NCI-H146 (cell line): ENCODE results near the gene ARHGEF38.
"Not testable (repeated sequence)": the region's sequence is repeated elsewhere in the genome, so short reads cannot be mapped to it uniquely, and the experiment has no call there.

Experiments
- DNase-seq: peaks from one replicate; lab custom pipeline; 2025; lab: John Stamatoyannopoulos, UW

Gene ARHGEF38

GRCh38 chr4:105609819-105610218 lies 57.4 kb downstream of the ARHGEF38 start:
- DNase-seq, result not testable (repeated sequence)

DNA sequence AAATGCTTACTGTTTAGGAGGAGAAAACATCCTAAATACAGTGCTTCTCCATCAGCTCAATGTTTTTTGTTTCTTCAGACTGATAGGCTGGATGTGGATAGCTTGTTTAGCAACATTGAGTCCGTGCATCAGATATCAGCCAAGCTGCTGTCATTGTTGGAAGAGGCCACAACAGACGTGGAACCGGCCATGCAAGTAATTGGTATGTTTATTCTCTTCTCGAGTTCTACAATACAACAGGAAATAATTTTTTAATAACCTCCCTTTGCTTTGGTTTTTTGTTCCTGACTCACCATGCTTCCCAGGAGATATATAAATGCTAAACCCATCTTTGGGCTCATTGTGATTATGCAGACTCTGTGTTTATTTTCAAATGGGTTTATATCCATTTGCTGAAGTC lies 60.9 kb downstream of the ARHGEF38 start:
- DNase-seq, result peak; percentile 46

GRCh38 chr4:105619188-105619931 lies 66.9 kb downstream of the ARHGEF38 start:
- DNase-seq, result peak; percentile 32

- DNase-seq, result no peak
These were observed 68.4 kb downstream of the ARHGEF38 start for GRCh38 chr4:105620640-105621323.

DNA sequence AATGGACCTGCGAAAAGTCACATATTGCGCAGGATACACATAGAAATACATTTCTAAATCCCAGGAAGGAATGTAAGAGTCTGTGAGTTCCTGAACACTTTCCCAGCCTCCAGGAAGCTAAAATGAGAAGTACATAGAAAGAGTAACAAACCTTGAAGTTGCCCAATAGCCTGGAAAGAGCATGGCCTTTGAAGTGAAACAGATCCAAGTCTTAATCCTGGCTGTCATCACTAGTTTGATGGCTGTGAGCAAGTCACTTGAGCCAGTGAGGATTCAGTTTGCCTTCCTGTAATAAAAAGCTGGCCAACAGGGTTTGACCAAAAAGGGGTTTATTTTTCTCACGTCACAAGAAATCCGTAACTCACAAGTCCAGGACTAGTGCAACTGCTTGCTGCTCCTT lies 69.8 kb downstream of the ARHGEF38 start:
- DNase-seq, result no peak

DNA sequence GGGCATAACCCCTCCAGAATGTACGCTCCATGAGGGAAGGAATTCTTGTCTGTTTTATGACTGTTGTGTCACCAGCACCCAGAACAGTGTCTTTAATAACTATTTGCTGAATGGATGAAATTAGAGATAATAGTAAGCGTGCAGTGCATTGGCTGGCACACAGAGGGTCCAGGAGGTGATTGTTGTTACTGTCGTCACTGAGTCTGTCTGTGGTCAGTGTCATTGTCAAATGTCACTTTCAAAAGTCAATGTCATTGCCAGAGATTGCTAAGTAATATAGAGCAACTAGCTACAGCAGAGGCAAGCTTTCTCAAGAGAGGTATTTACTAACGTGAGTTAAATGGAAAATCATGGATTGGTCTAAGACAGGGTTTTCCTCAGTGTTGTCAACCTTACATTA lies 70.7 kb downstream of the ARHGEF38 start:
- no peak for DNase-seq

GRCh38 chr4:105624530-105624929 lies 72.1 kb downstream of the ARHGEF38 start:
- no peak for DNase-seq

GRCh38 chr4:105625214-105625613 lies 72.8 kb downstream of the ARHGEF38 start:
- no peak for DNase-seq

DNA sequence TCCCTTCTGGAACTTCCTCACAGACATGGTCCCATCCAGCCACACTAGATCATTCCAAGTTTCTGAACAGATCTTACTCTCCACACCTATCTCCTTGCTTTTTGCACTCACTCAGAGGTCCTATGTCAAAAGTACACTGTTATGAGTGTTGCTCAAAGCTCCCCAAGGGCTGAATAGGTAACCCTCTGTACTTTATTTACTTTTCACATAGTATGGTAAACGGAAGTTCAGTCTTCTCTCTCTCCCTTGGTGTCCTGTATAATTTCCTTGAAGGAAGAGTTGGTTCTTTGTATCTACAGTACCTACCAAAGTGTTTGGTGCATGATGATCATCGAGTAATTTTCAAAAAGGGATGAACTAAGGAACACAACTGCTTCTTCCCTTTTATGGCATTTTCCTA lies 74.4 kb downstream of the ARHGEF38 start:
- DNase-seq, result no peak

DNA sequence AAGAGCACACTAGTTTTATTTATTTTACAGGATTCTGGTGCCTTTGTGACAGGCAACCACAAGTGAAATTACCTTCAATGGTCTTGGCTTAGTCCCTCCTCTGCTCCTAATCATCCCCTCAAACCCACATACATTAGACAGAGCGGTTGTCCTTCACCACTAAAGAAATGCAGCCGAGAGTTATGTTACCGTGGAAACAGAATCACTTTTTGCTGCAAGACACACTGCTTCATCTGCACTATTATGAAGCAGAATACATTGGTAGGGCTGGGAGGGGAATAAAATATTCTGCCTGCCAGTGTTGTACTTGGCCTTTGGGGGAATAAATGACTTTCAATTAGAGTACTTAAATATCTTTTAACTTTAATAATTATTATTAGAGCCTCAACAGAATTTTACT lies 75.2 kb downstream of the ARHGEF38 start:
- DNase-seq, result no peak

GRCh38 chr4:105630670-105631655 lies 78.5 kb downstream of the ARHGEF38 start:
- no peak for DNase-seq

DNA sequence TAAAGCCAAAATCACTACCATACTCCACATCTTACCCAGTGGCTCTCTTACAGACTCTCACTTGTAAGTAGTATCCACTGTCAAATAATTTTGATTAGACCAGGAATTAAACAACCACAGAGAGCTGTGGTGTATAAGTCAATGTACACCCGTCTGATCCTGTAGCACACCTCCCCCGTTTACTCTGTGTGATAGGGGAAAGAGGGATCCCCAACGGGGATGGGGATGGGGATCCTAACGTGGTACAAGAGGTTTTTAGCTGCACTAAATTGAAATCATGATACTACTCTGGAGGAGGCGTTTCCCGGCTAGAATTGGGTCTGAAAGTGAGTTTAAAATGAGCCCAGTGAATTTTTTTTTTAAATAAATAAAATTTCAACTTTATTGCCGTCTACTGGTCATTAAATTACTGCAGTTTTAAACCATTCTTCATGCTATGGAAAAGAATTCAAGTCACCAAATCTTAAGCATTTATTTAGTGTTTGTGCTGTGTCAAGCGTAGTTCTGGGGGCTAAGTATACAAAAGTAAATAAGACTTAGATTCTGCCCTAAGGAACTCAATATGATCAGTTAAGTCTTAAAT lies 79.5 kb downstream of the ARHGEF38 start:
- no peak for DNase-seq

DNA sequence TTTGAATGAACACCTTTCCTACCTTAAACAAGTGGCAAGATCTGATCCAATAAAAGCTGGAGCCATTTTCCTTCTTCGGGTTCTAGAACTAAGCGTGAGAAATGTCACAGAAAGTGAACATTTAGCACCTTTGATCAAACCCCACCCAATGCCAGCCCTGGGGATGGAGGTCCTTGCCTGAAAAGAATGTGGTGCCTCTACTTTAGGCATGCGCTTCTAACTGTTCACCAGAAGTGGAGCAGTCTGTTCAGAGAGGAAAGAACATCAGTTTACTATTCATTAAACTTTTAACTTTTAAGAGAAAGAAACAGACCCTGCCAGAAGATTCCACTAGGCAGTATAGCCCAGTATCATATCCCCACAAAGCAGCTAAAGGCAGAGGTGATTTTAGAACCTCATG lies 80.2 kb downstream of the ARHGEF38 start:
- DNase-seq, result no peak

- DNase-seq, result no peak
These were observed 80.8 kb downstream of the ARHGEF38 start for GRCh38 chr4:105633241-105633640.

DNA sequence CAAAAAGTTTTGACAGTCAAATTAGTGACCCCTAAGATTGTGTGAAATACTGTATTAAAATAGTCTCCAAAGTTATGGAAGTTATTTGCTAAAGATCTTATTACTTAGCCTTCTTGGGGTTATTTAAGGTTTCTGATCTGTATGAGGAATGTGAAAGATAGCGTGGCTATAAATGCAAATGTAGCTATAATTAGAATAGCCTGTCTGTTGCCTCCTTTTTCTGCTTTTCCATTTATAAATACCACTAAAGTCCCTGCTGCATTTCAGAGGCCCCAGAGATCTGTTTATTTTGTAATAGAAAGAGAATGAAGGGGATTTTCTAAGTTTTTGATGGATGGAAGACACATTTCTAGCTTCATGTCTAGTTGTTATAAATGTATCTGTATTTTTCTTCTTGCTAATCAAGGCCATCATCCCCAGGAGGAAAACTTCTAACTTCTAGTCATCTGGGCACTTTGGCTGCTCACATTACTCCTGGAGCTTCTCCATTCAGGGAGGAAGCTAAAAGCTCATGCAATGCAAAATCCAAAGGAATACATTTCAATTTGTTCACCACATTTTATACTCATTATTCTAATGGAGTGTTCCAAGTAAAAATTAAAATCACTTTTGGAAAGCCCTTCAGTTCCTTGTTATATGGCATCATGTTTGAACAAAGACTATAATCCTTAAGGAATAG lies 82.1 kb downstream of the ARHGEF38 start:
- DNase-seq, result no peak

- DNase-seq, result peak; percentile 24
These were observed 85.2 kb downstream of the ARHGEF38 start for GRCh38 chr4:105637408-105638176.

- DNase-seq, result no peak
These were observed 89.4 kb downstream of the ARHGEF38 start for GRCh38 chr4:105641845-105642244.

- no peak for DNase-seq
These were observed 91.8 kb downstream of the ARHGEF38 start for GRCh38 chr4:105644257-105644656.

DNA sequence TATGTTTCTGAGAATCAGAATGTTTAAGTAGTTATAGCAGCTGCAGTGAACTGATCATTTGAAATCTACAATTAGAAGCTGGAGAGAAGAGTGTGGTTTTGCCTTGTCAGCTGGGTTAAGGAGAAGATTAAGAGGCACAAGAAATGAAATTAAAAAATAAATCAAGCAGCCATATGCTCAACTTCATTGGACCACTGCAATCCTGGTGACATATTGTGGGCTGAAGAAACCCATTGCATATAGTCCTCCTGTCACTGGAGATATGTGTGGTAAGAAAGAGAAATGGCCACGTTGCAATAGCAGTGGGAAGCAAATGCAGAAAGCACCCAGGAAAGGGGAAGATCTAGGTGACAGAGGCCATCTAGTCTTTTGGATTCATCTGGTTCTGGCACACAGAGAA lies 93.0 kb downstream of the ARHGEF38 start:
- DNase-seq, result no peak

GRCh38 chr4:105650190-105650589 lies 97.8 kb downstream of the ARHGEF38 start:
- no peak for DNase-seq

DNA sequence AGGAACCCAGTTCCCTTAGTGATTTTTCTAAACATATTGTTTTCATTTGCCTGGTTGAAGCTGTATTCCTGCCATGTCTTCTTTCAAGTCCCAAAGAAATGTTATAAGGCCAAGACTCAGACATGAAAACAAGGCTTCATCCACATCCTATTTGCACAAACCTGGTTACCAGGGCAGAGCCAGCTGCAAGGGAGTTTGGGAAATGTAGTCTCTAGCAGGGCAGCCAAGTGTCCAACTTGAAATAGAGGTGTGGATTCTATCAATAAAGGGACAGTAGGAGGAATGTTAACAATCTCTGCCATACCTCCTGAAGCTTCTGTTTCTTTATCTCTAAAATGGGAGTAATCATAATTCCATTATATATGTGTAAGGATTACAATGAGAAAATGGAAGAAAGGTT lies 99.5 kb downstream of the ARHGEF38 start:
- no peak for DNase-seq
